WTC11 (cell line): ENCODE results near the gene RNU1-4.
"Not testable (repeated sequence)": the region's sequence is repeated elsewhere in the genome, so short reads cannot be mapped to it uniquely, and the experiment has no call there.

Experiments used
- ELF4 ChIP-seq: sonication (generic); formaldehyde crosslinking; IDR thresholded peaks from 2 replicates; pipeline ENCODE4 v1.8.1; 2022; ENCODE audit warnings: low read depth, mild to moderate bottlenecking, moderate library complexity, missing genetic modification reagents
- NFE2L1 ChIP-seq: sonication (generic); formaldehyde crosslinking; IDR thresholded peaks from 2 replicates; pipeline ENCODE4 v1.8.1; 2023; ENCODE audit warnings: missing genetic modification reagents
- NR3C1 ChIP-seq: sonication (generic); formaldehyde crosslinking; conservative IDR thresholded peaks from 2 replicates; pipeline ENCODE4 v1.8.1; 2023; ENCODE audit warnings: low read depth, mild to moderate bottlenecking, missing genetic modification reagents
- PRDM15 ChIP-seq: sonication (generic); formaldehyde crosslinking; IDR thresholded peaks from 2 replicates; pipeline ENCODE4 v1.8.0; 2022; ENCODE audit warnings: missing genetic modification reagents
- SP1 ChIP-seq: sonication (generic); formaldehyde crosslinking; conservative IDR thresholded peaks from 2 replicates; pipeline ENCODE4 v1.8.1; 2022; ENCODE audit warnings: missing genetic modification reagents
- TP53 ChIP-seq: sonication (generic); formaldehyde crosslinking; IDR thresholded peaks from 2 replicates; pipeline ENCODE4 v1.8.1; 2023; ENCODE audit warnings: mild to moderate bottlenecking, missing genetic modification reagents
- TF ChIP-seq, protein P1 (sequence below): fragments of 200-600 bp; IDR thresholded peaks from 2 replicates; pipeline ENCODE4 v1.8.0; 2022; ENCODE audit warnings: antibody characterized with exemption
- TF ChIP-seq, protein P2 (sequence below): fragments of 250-450 bp; sonication (Bioruptor Pico); IDR thresholded peaks from 2 replicates; pipeline ENCODE4 v1.9.0; 2021; ENCODE audit warnings: mild to moderate bottlenecking
- TF ChIP-seq, protein P3 (sequence below): sonication (generic); formaldehyde crosslinking; IDR thresholded peaks from 2 replicates; pipeline ENCODE4 v1.8.1; 2022; ENCODE audit warnings: missing genetic modification reagents, borderline replicate concordance

DNA sequence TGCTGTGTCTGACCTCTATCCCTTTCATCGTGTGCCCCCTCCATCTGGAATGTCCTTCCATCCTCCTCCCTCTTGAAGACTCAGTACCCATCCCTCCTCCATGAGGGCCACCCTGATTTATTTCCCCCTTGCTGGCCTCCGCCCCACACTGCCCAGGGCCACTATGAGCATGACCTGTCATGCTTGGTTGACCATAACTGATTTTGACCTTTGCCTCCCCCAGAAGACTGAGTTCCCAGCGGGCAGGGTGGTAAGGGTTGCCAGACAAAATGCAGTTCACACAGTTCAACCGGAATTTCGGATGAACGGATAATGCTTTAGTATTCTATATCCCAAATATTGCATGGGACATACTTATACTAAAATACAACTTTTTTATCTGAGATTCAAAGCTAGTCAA is 31.6 kb upstream of the RNU1-4 start:
- TF ChIP-seq, protein P1, sequence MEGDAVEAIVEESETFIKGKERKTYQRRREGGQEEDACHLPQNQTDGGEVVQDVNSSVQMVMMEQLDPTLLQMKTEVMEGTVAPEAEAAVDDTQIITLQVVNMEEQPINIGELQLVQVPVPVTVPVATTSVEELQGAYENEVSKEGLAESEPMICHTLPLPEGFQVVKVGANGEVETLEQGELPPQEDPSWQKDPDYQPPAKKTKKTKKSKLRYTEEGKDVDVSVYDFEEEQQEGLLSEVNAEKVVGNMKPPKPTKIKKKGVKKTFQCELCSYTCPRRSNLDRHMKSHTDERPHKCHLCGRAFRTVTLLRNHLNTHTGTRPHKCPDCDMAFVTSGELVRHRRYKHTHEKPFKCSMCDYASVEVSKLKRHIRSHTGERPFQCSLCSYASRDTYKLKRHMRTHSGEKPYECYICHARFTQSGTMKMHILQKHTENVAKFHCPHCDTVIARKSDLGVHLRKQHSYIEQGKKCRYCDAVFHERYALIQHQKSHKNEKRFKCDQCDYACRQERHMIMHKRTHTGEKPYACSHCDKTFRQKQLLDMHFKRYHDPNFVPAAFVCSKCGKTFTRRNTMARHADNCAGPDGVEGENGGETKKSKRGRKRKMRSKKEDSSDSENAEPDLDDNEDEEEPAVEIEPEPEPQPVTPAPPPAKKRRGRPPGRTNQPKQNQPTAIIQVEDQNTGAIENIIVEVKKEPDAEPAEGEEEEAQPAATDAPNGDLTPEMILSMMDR = not testable (repeated sequence)
- TF ChIP-seq, protein P2, sequence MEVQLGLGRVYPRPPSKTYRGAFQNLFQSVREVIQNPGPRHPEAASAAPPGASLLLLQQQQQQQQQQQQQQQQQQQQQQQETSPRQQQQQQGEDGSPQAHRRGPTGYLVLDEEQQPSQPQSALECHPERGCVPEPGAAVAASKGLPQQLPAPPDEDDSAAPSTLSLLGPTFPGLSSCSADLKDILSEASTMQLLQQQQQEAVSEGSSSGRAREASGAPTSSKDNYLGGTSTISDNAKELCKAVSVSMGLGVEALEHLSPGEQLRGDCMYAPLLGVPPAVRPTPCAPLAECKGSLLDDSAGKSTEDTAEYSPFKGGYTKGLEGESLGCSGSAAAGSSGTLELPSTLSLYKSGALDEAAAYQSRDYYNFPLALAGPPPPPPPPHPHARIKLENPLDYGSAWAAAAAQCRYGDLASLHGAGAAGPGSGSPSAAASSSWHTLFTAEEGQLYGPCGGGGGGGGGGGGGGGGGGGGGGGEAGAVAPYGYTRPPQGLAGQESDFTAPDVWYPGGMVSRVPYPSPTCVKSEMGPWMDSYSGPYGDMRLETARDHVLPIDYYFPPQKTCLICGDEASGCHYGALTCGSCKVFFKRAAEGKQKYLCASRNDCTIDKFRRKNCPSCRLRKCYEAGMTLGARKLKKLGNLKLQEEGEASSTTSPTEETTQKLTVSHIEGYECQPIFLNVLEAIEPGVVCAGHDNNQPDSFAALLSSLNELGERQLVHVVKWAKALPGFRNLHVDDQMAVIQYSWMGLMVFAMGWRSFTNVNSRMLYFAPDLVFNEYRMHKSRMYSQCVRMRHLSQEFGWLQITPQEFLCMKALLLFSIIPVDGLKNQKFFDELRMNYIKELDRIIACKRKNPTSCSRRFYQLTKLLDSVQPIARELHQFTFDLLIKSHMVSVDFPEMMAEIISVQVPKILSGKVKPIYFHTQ (CRISPR knock-in tag) = not testable (repeated sequence)
- TF ChIP-seq TP53, SP1, NR3C1, PRDM15, NFE2L1, ELF4 (CRISPR knock-in tag): not testable (repeated sequence)
- TF ChIP-seq, protein P3, sequence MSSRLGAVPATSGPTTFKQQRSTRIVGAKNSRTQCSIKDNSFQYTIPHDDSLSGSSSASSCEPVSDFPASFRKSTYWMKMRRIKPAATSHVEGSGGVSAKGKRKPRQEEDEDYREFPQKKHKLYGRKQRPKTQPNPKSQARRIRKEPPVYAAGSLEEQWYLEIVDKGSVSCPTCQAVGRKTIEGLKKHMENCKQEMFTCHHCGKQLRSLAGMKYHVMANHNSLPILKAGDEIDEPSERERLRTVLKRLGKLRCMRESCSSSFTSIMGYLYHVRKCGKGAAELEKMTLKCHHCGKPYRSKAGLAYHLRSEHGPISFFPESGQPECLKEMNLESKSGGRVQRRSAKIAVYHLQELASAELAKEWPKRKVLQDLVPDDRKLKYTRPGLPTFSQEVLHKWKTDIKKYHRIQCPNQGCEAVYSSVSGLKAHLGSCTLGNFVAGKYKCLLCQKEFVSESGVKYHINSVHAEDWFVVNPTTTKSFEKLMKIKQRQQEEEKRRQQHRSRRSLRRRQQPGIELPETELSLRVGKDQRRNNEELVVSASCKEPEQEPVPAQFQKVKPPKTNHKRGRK (CRISPR knock-in tag) = not testable (repeated sequence)
